Fibroblast of lung (primary cell): ENCODE data around the gene BTF3.

Source experiments
- EZH2 ChIP-seq: IDR thresholded peaks from 2 replicates; pipeline ENCODE4 v1.5.1; 2012; ENCODE audit warnings: low read length, control low read depth, mild to moderate bottlenecking; ENCODE audit errors: missing control alignments
- TF ChIP-seq, protein P1 (sequence below), 2 donors: IDR thresholded peaks in 1 of 2; conservative IDR thresholded peaks in 1 of 2; 1 replicate in 1 of 2; 2 replicates in 1 of 2; pipeline ENCODE4 v1.5.1; 2011 to 2012; ENCODE audit warnings: low read length in 2 of 2, control low read depth in 1 of 2, inconsistent platforms in 1 of 2, low read depth in 1 of 2, mild to moderate bottlenecking in 1 of 2

DNA sequence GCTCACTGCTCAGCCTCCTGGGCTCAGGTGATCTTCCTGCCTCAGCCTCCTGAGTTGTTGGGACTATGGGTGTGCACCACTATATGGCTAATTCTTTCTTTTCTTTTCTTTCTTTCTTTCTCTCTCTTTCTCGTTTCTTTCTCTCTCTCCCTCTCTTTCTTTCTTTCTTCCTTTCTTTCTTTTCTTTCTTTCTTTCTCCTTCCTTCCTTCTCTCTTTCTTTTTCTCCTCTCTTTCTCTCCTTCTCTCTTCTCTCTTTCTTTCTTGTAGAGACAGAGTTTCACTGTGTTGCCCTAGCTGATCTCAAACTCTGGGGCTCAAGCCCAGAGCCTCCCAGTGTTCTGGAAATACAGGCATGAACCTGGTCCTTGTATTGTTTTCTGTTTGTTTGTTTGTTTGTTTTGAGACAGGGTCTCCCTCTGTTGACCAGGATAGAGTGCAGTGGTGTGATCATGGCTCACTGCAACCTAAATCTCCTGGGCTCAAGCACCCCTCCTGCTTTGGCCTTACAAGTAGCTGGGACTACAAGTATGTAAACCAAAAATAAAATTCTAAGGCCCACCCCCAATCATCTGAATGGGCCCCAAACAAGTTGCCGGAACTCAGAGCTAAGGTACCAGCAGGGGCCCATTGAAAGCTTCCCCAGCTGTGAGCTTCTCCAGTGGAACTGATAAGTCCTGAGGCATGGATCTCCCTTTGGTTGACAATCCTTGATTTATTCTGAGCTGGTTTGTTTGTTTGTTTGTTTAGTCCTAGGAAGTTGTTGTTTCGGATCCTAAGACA is 11.9 kb upstream of the BTF3 start:
- TF ChIP-seq, protein P1, sequence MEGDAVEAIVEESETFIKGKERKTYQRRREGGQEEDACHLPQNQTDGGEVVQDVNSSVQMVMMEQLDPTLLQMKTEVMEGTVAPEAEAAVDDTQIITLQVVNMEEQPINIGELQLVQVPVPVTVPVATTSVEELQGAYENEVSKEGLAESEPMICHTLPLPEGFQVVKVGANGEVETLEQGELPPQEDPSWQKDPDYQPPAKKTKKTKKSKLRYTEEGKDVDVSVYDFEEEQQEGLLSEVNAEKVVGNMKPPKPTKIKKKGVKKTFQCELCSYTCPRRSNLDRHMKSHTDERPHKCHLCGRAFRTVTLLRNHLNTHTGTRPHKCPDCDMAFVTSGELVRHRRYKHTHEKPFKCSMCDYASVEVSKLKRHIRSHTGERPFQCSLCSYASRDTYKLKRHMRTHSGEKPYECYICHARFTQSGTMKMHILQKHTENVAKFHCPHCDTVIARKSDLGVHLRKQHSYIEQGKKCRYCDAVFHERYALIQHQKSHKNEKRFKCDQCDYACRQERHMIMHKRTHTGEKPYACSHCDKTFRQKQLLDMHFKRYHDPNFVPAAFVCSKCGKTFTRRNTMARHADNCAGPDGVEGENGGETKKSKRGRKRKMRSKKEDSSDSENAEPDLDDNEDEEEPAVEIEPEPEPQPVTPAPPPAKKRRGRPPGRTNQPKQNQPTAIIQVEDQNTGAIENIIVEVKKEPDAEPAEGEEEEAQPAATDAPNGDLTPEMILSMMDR (conservative IDR thresholded peaks at IDR 0.05 in 1 of 2, IDR thresholded peaks at IDR 0.05 in 1 of 2; ENCODE audit: low read depth in 1 of 2, low read length in 2 of 2), result no peak
- no peak for TF ChIP-seq EZH2
